SK-N-MC (cell line): ENCODE data around the gene SMCHD1.
"Not testable (repeated sequence)": the region's sequence is repeated elsewhere in the genome, so short reads cannot be mapped to it uniquely, and the experiment has no call there.

Experiments
- DNase-seq: peaks from one replicate; pipeline ENCODE4 v3.0.0-alpha.2; 2011; ENCODE audit warnings: low read depth, low spot score
- H3K27ac ChIP-seq: fragments of 200-600 bp; sonication (generic); 2 replicates; pipeline ENCODE4 v1.5.1; 2016; ENCODE audit warnings: mixed run types
- H3K36me3 ChIP-seq: fragments of 200-600 bp; sonication (generic); 2 replicates; pipeline ENCODE4 v1.6.1; 2017; ENCODE audit warnings: antibody characterized with exemption, low read length, mixed read lengths; ENCODE audit not compliant: insufficient read depth
- H3K4me3 ChIP-seq: fragments of 200-600 bp; sonication (generic); 2 replicates; pipeline ENCODE4 v1.5.1; 2016
- H3K9ac ChIP-seq: fragments of 200-600 bp; sonication (generic); 2 replicates; pipeline ENCODE4 v1.8.0; 2017; ENCODE audit warnings: mixed run types, mixed read lengths; ENCODE audit not compliant: insufficient read length
- H3K9me3 ChIP-seq: fragments of 200-600 bp; sonication (generic); 2 replicates; pipeline ENCODE4 v1.6.1; 2017; ENCODE audit warnings: low read depth, mild to moderate bottlenecking, antibody characterized with exemption, low read length, moderate library complexity, mixed read lengths
- EZH2 ChIP-seq: fragments of 200-600 bp; sonication (generic); IDR thresholded peaks from one replicate; pipeline ENCODE4 v1.6.1; 2017; ENCODE audit warnings: antibody characterized with exemption
- FOXP2 ChIP-seq: optimal IDR thresholded peaks from 2 replicates; pipeline ENCODE3; 2011; ENCODE audit warnings: mild to moderate bottlenecking, moderate library complexity; ENCODE audit not compliant: insufficient read depth; ENCODE audit errors: extremely low read length, control extremely low read depth
- POLR2AphosphoS5 ChIP-seq: IDR thresholded peaks from 2 replicates; pipeline ENCODE4 v1.6.1; 2012; ENCODE audit warnings: mild to moderate bottlenecking, low read depth, low read length, borderline replicate concordance

Gene SMCHD1

GRCh38 chr18:2662990-2663389 is 7.5 kb downstream of the SMCHD1 start:
- no peak for TF ChIP-seq FOXP2
- TF ChIP-seq POLR2AphosphoS5 = no peak
- no peak for TF ChIP-seq EZH2
- no peak overlapping the region for H3K4me3 ChIP-seq
- peaks cover 27% of the 10 kb centered on the region for H3K36me3 ChIP-seq
- H3K9me3 ChIP-seq = no peaks in the 10 kb centered on the region
- no peak overlapping the region for H3K9ac ChIP-seq
- no peak overlapping the region for H3K27ac ChIP-seq
- no peak for DNase-seq

GRCh38 chr18:2672410-2672809 is 16.9 kb downstream of the SMCHD1 start:
- Histone ChIP-seq H3K9ac (no peak overlapping the region), H3K4me3 (no peak overlapping the region), H3K9me3 (no peaks in the 10 kb centered on the region), H3K27ac (no peak overlapping the region), H3K36me3 (peaks cover 91% of the 10 kb centered on the region)
- DNase-seq = no peak
- TF ChIP-seq POLR2AphosphoS5 (no peak), FOXP2 (no peak), EZH2 (no peak)

- no peak for DNase-seq
- Histone ChIP-seq H3K4me3 (no peak overlapping the region), H3K36me3 (peaks cover 93% of the 10 kb centered on the region), H3K9ac (no peak overlapping the region), H3K27ac (no peak overlapping the region), H3K9me3 (no peaks in the 10 kb centered on the region)
- TF ChIP-seq FOXP2 = no peak
- TF ChIP-seq EZH2 = no peak
- no peak for TF ChIP-seq POLR2AphosphoS5
Observed at GRCh38 chr18:2672872-2673271, 17.3 kb downstream of the SMCHD1 start.

- not testable (repeated sequence) for H3K27ac ChIP-seq, DNase-seq, H3K9ac ChIP-seq, H3K4me3 ChIP-seq, H3K9me3 ChIP-seq
- H3K36me3 ChIP-seq = peaks cover 69% of the 10 kb centered on the region
Observed at GRCh38 chr18:2678933-2679332, 23.4 kb downstream of the SMCHD1 start.

- H3K4me3 ChIP-seq = no peak overlapping the region
- TF ChIP-seq POLR2AphosphoS5 (no peak), EZH2 (no peak), FOXP2 (no peak)
- H3K9ac ChIP-seq = no peak overlapping the region
- peaks cover 73% of the 10 kb centered on the region for H3K36me3 ChIP-seq
- no peak for DNase-seq
- peaks cover under 1% of the 10 kb centered on the region for H3K9me3 ChIP-seq
- H3K27ac ChIP-seq = no peak overlapping the region
Observed at GRCh38 chr18:2680216-2680792, 24.8 kb downstream of the SMCHD1 start.

- Histone ChIP-seq H3K9ac (no peak overlapping the region), H3K4me3 (no peak overlapping the region), H3K27ac (0 out of 2 replicates have a peak overlapping the region, but pooled peaks have one; percentile 28), H3K9me3 (peaks cover 15% of the 10 kb centered on the region), H3K36me3 (peaks cover 74% of the 10 kb centered on the region)
- no peak for TF ChIP-seq FOXP2
- no peak for TF ChIP-seq POLR2AphosphoS5
- TF ChIP-seq EZH2 = no peak
- DNase-seq = no peak
Observed at GRCh38 chr18:2681993-2682603, 26.6 kb downstream of the SMCHD1 start.

GRCh38 chr18:2683055-2683454 is 27.5 kb downstream of the SMCHD1 start:
- peaks cover 74% of the 10 kb centered on the region for H3K36me3 ChIP-seq
- H3K9ac ChIP-seq = no peak overlapping the region
- TF ChIP-seq FOXP2 = no peak
- no peak for TF ChIP-seq EZH2
- no peak for TF ChIP-seq POLR2AphosphoS5
- peak overlapping the region; percentile 54; the same call in 1 of the 2 replicates for H3K27ac ChIP-seq
- no peak for DNase-seq
- no peak overlapping the region for H3K4me3 ChIP-seq
- H3K9me3 ChIP-seq = peaks cover 18% of the 10 kb centered on the region

GRCh38 chr18:2686349-2686968 is 30.9 kb downstream of the SMCHD1 start:
- H3K9ac ChIP-seq = no peak overlapping the region

More at GRCh38 chr18:2686349-2686968, 30.9 kb downstream of the SMCHD1 start:
- TF ChIP-seq POLR2AphosphoS5 (no peak), FOXP2 (no peak), EZH2 (no peak)
- Histone ChIP-seq H3K9me3 (peaks cover 18% of the 10 kb centered on the region), H3K36me3 (peaks cover 89% of the 10 kb centered on the region), H3K4me3 (no peak overlapping the region), H3K27ac (no peak overlapping the region)
- DNase-seq = no peak
